PC-3 (cell line): Measurements from ENCODE around the gene MRPL41.

Source experiments
- CTCF ChIP-seq: fragments of 300-600 bp; sonication (generic); conservative IDR thresholded peaks from 2 replicates; pipeline ENCODE4 v1.5.1; 2017; ENCODE audit warnings: antibody characterized with exemption, low read depth, mild to moderate bottlenecking, low read length
- EZH2 ChIP-seq: fragments of 300-600 bp; sonication (generic); IDR thresholded peaks from one replicate; pipeline ENCODE4 v1.6.1; 2017; ENCODE audit warnings: antibody characterized with exemption, mild to moderate bottlenecking, low read length; ENCODE audit not compliant: unreplicated experiment

GRCh38 chr9:137598943-137599342, 47.3 kb downstream of the MRPL41 start:
- TF ChIP-seq CTCF (no peak), EZH2 (no peak)
